H1 (cell line): ENCODE data around the gene CCDC12. TPM values are rescaled to one million over a fixed set of nuclear protein-coding genes. Genes with fewer than 3 reads are reported as not detected.

Experiments
- BRCA1 ChIP-seq: IDR thresholded peaks from 2 replicates; pipeline ENCODE4 v1.6.1; 2012; ENCODE audit warnings: low read depth, low read length, improper control_type of control experiment
- KDM4A ChIP-seq: IDR thresholded peaks from one replicate; pipeline ENCODE4 v1.7.1; 2012; ENCODE audit warnings: low read depth, mild to moderate bottlenecking, moderate library complexity, low read length, inconsistent platforms; ENCODE audit not compliant: severe bottlenecking
- TEAD4 ChIP-seq: IDR thresholded peaks from 2 replicates; pipeline ENCODE4 v1.6.1; 2012; ENCODE audit warnings: low read depth, low read length, inconsistent platforms, mixed read lengths
- polyA plus RNA-seq, 7 experiments: library from polyadenylated mRNA; depleted of rRNA in 3 of 7; stranded (reverse) in 5 of 7; unstranded in 2 of 7; fragments of >200 nt in 5 of 7; fragments of 200-250 nt in 2 of 7; gene quantifications; 1 replicate in 5 of 7; 2 replicates in 1 of 7; 4 replicates in 1 of 7; pipeline versions ENCODE4 v1.2.1 to v1.2.3, GENCODE V29; 2011 to 2013; ENCODE audit warnings: missing spikeins in 2 of 7, mixed read lengths in 2 of 7
- total RNA-seq: library from RNA; stranded (reverse); fragmentation: NEBNext Ultra II Directional; extraction: Animal tissue kit (Norgen Biotek cat#: 25700); gene quantifications from 2 replicates; pipeline ENCODE4 v1.2.1, GENCODE V29; 2021

The CCDC12 gene
- total and polyA plus RNA-seq, 2 of the 8 experiments (the other 6 are each of a cell fraction or from before 2014, with no cell fraction given) = 29.5 to 41.3 TPM

DNA sequence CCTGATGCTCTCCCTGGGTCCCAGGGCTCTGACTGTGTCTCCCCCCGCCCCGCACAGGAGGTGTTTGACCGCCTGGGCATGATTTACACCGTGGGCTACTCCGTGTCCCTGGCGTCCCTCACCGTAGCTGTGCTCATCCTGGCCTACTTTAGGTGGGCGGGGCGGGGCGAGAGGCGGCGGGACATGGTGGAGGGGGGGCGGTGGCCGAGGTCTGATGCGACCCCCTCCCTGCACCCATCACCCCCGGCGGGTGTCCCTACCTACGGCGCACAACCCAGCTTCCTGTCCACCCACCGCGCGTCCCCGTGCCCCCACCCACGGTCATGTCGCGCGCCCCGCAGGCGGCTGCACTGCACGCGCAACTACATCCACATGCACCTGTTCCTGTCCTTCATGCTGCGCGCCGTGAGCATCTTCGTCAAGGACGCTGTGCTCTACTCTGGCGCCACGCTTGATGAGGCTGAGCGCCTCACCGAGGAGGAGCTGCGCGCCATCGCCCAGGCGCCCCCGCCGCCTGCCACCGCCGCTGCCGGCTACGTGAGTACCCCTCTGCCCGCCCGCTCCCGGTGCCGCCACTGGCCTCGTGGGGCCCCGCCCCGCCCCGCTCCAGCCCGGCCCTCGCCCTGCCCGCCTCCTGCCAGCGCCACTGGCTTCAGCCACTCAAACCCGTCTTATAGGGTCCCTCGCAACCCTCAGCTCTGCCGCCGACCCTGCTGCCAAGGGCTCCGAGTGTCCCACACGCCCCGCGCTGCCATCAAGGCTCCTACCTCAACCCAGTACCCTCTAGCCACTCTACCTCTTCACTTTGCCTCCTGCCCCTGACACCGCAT lies 78.0 kb downstream of the CCDC12 start (continued):
- TF ChIP-seq TEAD4 = no peak
- peak; percentile 40 for TF ChIP-seq KDM4A
- TF ChIP-seq BRCA1 = no peak
